ENCODE results near the gene PCDHB3. TPM values are rescaled to one million over a fixed set of nuclear protein-coding genes. Genes with fewer than 3 reads are reported as not detected.
"Not testable (repeated sequence)": the region's sequence is repeated elsewhere in the genome, so short reads cannot be mapped to it uniquely, and the experiment has no call there.

Gene PCDHB3
- total RNA-seq, 4 donors from 2014 or later, result 1.1 to 2.5 (median 2.0) TPM

- H3K9me3 ChIP-seq, result peaks cover 12% of the 10 kb centered on the region
- peaks cover 9% of the 10 kb centered on the region for H3K27me3 ChIP-seq
- H3K27ac ChIP-seq, result no peak overlapping the region
- no peaks in the 10 kb centered on the region for H3K36me3 ChIP-seq
- TF ChIP-seq POLR2A (IDR thresholded peaks at IDR 0.05) (no peak), POLR2AphosphoS5 (IDR thresholded peaks at IDR 0.05) (no peak), EP300 (IDR thresholded peaks at IDR 0.05) (no peak), CTCF (IDR thresholded peaks at IDR 0.05) (no peak)
- H3K4me1 ChIP-seq, result no peaks in the 10 kb centered on the region
- H3K4me3 ChIP-seq, result no peak overlapping the region
- no peak for DNase-seq (ENCODE audit: low spot score in 2 of 2)
- 92% methylated on average over 2 of the region's 2 CpGs for WGBS
Observed at GRCh38 chr5:141105350-141105749, 5.1 kb downstream of the PCDHB3 start.

- Histone ChIP-seq H3K36me3 (no peaks in the 10 kb centered on the region), H3K4me3 (no peak overlapping the region), H3K27me3 (peaks cover 4% of the 10 kb centered on the region), H3K27ac (no peak overlapping the region), H3K9me3 (peaks cover 16% of the 10 kb centered on the region), H3K4me1 (no peaks in the 10 kb centered on the region)
- DNase-seq (ENCODE audit: low spot score in 2 of 2), result no peak
- TF ChIP-seq POLR2AphosphoS5 (IDR thresholded peaks at IDR 0.05), result no peak
- no peak for TF ChIP-seq CTCF (IDR thresholded peaks at IDR 0.05)
- TF ChIP-seq EP300 (IDR thresholded peaks at IDR 0.05), result no peak
- TF ChIP-seq POLR2A (IDR thresholded peaks at IDR 0.05), result no peak
- 47% methylated on average over 2 of the region's 2 CpGs for WGBS
Observed at GRCh38 chr5:141119250-141119649, 19.0 kb downstream of the PCDHB3 start.

- no peak for DNase-seq (ENCODE audit: low spot score in 2 of 2)
- H3K4me1 ChIP-seq, result no peaks in the 10 kb centered on the region
- H3K36me3 ChIP-seq, result no peaks in the 10 kb centered on the region
- no peak for TF ChIP-seq EP300 (IDR thresholded peaks at IDR 0.05)
- TF ChIP-seq CTCF (IDR thresholded peaks at IDR 0.05), result peak in 1 of 2 donors; percentile 16
- peak within 1 kb of the TSS; percentile 27 for H3K4me3 ChIP-seq
- no peak within 1 kb of the TSS for H3K27ac ChIP-seq
- H3K9me3 ChIP-seq, result peaks cover 16% of the 10 kb centered on the region
- 22% methylated on average over 16 of the region's 16 CpGs for WGBS
- H3K27me3 ChIP-seq, result peaks cover 4% of the 10 kb centered on the region
Observed at GRCh38 chr5:141121563-141121962, 21.3 kb downstream of the PCDHB3 start, which contains the start of gene PCDHB4. Gene PCDHB4, plus strand, starts transcription at chr5:141121818. Its CDS starts 181 bp downstream, at chr5:141121999.

GRCh38 chr5:141121985-141122384 lies 21.7 kb downstream of the PCDHB3 start:
- H3K27me3 ChIP-seq, result peaks cover 4% of the 10 kb centered on the region
- DNase-seq (ENCODE audit: low spot score in 2 of 2), result no peak
- H3K4me3 ChIP-seq, result peak overlapping the region; percentile 27
- H3K27ac ChIP-seq, result no peak overlapping the region
- no peaks in the 10 kb centered on the region for H3K4me1 ChIP-seq
- H3K9me3 ChIP-seq, result peaks cover 19% of the 10 kb centered on the region
- no peaks in the 10 kb centered on the region for H3K36me3 ChIP-seq
- 46% methylated on average over 12 of the region's 12 CpGs for WGBS
- TF ChIP-seq POLR2A (IDR thresholded peaks at IDR 0.05) (no peak), CTCF (IDR thresholded peaks at IDR 0.05) (no peak), EP300 (IDR thresholded peaks at IDR 0.05) (no peak), POLR2AphosphoS5 (IDR thresholded peaks at IDR 0.05) (no peak)

GRCh38 chr5:141123396-141124135 lies 23.3 kb downstream of the PCDHB3 start:
- H3K9me3 ChIP-seq, result peaks cover 27% of the 10 kb centered on the region
- WGBS, result 43% methylated on average over 35 of the region's 73 CpGs
- H3K4me1 ChIP-seq; H3K36me3 ChIP-seq; H3K27me3 ChIP-seq; H3K27ac ChIP-seq; H3K4me3 ChIP-seq; DNase-seq (ENCODE audit: low spot score in 2 of 2): not testable (repeated sequence)
